Stimulated activated CD4-positive, alpha-beta T cell treated with anti-CD3 and anti-CD28 coated beads, Interleukin-15, amount 100 ng/mL, for 24 hours (primary cell): ENCODE measurements around the gene SSBP2.

Source experiments
- DNase-seq: peaks from one replicate; pipeline ENCODE4 v3.0.0-alpha.2; 2020

Gene SSBP2

DNA sequence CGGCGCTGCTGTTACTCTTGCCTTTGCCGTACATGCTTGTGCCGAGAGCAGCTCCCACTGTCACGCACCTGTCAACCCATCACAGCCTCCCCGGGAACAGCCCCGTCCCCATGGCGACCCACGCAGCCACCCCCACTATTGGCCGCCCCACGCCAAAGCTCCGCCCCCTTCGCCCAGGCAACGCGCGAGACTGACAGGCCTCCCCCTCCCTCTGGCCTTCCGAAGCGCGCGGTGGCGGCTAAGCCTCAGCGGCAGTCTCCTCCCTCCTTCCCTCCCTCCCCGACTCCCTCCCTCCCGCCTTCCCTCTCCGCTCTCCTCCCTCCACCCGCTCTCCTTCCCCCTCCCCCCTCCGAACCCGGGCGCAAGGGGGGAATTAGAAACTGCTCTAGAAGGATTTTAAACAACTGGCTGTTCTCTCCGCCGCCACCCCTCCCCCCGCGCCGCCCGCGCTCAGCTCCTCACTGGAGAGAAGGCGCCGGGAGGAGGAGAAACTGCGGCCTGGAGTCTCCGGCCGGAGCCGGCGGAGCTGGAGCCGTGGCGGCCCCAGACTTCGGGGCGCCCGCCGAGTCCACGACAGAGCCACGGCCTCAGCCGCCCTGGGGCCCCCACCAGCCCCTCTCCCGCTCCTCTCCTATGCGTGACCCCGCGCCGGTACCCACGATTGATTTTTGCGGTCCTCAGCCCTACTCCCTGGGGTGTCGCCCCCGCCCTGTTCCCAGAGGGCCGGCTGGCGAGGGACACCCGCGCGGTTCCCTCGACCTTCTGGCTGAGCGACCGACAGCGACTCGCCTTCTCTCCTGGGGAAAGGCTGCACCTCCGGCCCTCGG is at the start of gene SSBP2:
Gene SSBP2 (minus strand): TSS at position 89 of the 827 bp plus-strand sequence. CDS start 55 bp downstream, at position 34.
- peak; percentile 98 for DNase-seq

DNA sequence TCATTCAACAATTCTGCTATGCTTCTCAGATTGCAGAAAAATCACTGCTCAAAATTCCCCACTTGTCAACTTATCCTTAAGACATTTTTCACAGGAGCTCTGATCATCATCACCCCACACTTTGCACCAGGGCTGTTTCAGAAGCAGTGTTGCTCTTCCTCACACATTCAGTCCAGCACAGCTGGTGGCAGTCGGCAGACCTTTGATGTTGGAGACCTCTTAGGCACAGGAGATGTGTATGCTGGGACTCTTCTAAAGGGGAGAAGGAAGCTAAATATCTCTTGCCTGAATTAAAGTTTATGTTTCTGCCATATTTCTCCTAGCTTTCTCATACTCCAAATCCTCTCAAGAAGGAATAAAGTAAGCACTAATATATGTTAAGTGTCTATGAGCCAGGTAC is 44.8 kb upstream of the SSBP2 start:
- DNase-seq: no peak

- DNase-seq: no peak
Measured at GRCh38 chr5:81794226-81794625, 43.3 kb upstream of the SSBP2 start.

- no peak for DNase-seq
Measured at GRCh38 chr5:81790336-81790735, 39.4 kb upstream of the SSBP2 start.

DNA sequence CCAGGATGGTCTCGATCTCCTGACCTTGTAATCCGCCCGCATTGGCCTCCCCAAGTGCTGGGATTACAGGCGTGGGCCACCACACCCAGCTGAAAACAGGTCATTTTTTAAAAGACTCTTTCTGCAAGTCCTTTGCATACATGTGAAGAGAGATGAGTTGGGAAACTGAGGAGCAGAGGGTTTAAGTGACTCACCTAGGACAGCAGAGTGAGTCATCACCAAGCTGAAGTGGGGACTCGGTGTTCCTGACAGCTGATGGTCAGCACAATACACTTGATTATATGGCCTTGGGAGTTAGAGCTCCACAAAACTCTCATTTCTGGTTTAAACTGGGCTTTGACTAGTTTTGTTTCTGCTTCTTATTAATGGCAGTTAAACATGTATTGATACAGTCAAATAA is 38.1 kb upstream of the SSBP2 start:
- DNase-seq: no peak

GRCh38 chr5:81788329-81788728 is 37.4 kb upstream of the SSBP2 start:
- no peak for DNase-seq

DNA sequence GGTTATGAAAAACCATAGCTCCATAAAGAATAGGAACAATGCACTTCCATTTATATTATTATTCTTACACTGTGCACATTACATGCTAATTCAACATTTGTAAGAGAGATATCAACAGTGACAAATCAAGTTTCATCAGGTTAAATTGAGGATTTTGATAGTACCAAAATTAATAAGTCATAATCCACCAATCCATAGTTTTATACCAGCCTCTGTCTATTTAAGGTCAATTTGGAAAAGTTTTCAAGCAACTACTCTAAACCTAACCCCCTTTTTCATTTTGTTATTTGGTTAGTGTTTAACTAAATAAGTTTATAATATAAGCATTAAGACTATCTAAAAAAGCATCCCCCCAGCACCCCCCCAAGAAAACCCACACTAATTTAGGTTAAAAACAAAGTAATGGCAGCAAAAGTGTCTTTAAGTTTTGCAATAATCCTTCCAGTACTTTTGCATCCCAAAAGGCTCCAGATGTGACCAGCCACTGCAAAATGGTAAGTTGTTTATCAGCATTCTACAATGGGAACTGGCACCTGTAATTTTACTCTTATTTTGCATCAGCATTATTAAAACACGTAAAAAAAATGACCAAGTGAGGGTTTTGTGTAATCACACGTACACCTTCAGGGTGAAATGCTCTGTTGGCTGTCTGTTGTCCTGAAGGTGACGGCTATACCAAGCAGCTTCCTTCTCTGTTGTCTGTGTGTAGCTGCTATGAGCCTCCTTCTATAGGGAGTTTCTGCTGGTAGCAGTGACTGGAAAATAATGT is 36.8 kb upstream of the SSBP2 start:
- DNase-seq: no peak

DNA sequence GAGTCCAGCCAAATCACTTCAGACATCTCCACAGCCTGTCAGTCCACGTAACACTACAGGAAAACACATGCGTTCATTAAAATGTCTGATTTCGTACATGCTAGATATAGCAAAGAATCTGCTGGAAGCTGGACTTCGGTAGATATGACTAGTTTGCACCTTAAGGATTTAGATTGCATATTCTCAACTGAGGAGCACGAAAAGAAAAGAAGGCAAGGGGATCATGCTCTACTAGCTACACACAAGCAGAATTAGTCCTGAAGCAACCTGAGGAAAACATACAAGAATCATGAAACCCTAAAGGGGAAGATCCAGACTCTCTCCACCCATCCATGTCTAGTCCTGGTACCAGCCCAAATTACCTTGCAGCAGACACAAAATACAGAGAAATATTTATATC is 36.1 kb upstream of the SSBP2 start:
- DNase-seq: no peak

GRCh38 chr5:81786496-81786895 is 35.6 kb upstream of the SSBP2 start:
- no peak for DNase-seq

DNA sequence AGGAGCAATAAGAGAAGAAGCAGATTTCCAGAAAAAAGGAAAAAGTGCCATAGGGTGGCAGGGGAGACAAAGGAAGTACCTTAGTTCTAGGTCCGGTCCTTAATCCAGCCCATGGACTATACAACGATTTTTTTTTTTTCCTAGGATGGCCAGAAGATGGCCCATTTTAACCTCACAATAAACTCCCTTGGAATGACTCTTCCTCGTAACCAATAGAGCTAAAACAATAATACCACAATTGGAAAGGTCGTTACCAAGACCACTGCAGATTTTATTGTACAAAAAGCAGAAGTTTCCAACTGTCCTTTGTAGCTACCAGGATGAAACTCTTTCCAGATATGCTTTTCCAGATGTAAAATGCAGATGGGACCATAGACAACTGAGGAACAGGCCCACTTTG is 34.4 kb upstream of the SSBP2 start:
- DNase-seq: no peak

DNA sequence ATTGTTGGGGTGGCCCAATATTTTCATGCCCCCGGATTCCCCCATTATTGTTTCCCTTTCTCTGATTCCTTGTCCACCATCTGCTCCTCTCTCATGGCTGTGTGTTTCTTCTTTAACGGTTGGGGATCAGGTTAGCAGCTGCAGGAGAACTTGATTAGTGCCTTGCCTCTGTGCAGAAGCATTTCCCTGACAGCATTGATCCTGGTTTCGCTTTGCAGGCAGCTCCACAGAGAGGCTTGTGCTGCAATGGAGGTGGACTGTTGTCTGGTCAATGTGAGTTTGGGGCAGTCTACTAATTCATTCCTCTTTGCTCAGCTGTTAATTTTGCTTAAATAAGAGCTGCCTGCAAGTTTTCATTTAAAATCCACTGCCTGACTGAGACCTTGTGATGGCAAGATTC is 32.5 kb upstream of the SSBP2 start:
- DNase-seq: no peak

- no peak for DNase-seq
Measured at GRCh38 chr5:81782811-81783210, 31.9 kb upstream of the SSBP2 start.

- DNase-seq: no peak
Measured at GRCh38 chr5:81779916-81780266, 29.0 kb upstream of the SSBP2 start.

GRCh38 chr5:81779125-81779915 is 28.4 kb upstream of the SSBP2 start:
- peak; percentile 44 for DNase-seq

DNA sequence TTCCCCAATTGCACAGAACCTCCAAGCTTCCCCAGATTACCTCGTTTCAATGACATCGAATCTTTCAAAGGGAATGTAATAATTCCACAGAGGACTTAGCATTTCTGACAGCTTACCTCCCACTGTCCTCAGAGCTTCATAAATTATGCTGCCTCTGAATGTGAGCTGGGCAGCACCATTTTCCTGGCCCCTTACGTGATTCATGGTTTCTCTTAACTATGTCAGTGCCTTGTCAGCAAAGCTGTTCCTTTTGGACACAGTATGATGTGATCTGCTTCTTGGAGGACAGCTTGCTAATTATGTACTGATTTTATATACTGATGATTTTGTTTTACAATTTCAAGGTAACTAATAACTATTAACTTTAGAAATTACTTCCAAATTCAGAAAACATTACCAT is 27.7 kb upstream of the SSBP2 start:
- DNase-seq: no peak

GRCh38 chr5:81776258-81776657 is 25.4 kb upstream of the SSBP2 start:
- no peak for DNase-seq

GRCh38 chr5:81774374-81774773 is 23.5 kb upstream of the SSBP2 start:
- DNase-seq: no peak

GRCh38 chr5:81773574-81773973 is 22.7 kb upstream of the SSBP2 start:
- DNase-seq: no peak

DNA sequence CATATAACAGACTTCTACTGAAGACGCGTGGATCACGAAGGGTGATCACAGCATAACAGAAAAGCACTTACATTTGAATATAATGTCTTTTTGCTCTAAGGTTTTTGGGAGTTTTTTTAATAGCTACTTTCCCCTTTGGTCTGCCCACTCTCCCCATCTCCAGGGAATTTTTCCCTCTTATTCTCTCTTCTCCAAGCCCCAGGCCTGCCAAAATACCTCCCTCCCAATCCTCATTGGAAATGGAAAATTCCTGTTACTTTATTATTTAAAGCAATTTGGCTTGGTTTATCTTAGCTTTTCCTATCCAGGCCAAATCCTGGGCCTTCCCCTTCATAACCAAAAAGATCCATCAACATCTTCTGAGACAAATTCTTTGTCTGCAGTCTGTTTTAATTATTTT is 22.3 kb upstream of the SSBP2 start:
- DNase-seq: no peak

DNA sequence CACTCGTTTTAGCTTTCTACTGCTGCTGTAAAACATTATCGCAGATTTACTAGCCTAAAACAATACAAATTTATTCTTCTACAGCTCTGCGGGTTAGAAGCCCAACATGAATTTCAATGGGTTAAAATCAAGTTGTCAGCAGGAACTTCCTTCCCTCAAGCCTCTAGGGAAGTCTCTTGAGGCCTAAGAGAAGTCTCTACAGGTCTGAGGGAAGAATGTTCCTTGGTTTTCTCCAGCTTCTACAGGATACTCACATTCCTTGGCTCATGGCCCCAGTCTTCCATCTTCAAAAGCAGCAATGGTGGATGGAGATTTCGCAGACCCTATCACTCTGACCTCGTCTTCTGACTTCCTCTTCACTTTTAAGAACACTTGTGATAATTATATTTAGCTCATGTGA is 21.6 kb upstream of the SSBP2 start:
- no peak for DNase-seq

DNA sequence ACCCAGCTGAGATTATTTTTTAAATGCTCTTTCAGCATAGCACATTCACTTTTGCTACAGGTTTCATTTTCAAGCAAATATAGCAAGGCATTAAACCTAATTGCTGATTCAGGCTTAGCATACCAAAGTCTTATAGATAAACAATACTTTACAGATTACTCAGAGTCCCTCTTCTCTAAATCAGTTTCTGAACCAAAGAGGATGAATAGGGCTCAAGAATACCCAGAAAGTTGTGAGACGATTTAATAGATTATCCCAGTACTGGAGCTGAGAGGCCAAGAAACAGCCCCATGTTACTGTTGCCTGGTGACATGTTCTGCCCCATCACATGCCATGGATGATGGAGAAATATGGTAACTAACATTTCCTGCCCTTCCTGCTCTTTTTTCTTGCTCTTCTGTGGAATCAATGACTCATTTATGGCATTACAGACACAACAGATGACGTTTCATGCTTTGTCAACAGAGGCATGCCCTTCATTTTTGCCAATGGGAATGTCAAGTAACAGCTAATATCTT is 18.1 kb upstream of the SSBP2 start:
- no peak for DNase-seq

DNA sequence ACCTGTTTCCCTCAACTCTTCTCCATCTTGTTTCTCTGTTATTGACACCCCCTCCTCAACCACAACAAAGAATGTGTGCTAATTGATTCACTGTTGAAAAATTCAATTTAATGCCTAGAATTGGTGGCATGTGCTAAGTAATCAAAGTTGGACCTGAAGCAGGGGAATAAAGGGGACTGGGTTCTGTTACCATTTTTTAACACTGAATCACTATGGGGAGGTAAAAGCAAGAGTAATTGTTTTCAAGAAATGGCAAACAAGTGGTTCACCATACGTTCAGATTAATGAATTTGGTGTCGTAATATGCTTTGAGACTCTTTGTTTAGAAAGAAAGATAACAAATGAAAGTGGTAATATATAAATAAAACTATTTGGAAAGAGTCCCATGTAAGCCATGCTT is 17.0 kb upstream of the SSBP2 start:
- no peak for DNase-seq

GRCh38 chr5:81767097-81767496 is 16.2 kb upstream of the SSBP2 start:
- no peak for DNase-seq
